GM12878 (cell line): Measurements from ENCODE around the gene LMOD1. TPM values are rescaled to one million over a fixed set of nuclear protein-coding genes. Genes with fewer than 3 reads are reported as not detected.

Experiments
- ATAC-seq: fragments of 200-7000 bp; cut with Tn5 transposase; 3 replicates; pipeline ENCODE4 v1.9.1; 2020; ENCODE audit warnings: mild to moderate bottlenecking, moderate library complexity
- BruUV-seq: library from RNA; stranded (reverse); fragments of 400-500 nt; replicated peaks from 2 replicates; lab custom pipeline; 2021; lab: Mats Ljungman, UMichigan
- CTCF ChIA-PET: fragments of 300-600 bp; sonication (Branson Sonifier 250); formaldehyde crosslinking; extraction: SDS; loops from one replicate; lab custom pipeline; 2021; ENCODE audit warnings: inconsistent platforms; lab: Yijun Ruan, JAX
- POLR2A ChIA-PET: fragments of 350-600 bp; formaldehyde crosslinking; extraction: SDS; loops from one replicate; lab custom pipeline; 2021; ENCODE audit warnings: inconsistent platforms; lab: Charles Lee
- RAD21 ChIA-PET: fragments of 300-600 bp; sonication (Branson Sonifier 250); formaldehyde crosslinking; loops from one replicate; lab custom pipeline; 2023; ENCODE audit warnings: antibody characterized with exemption; ENCODE audit not compliant: unreplicated experiment; lab: Charles Lee
- SMC1A ChIA-PET: fragments of 300-600 bp; sonication (Branson Sonifier 250); formaldehyde crosslinking; loops from one replicate; lab custom pipeline; 2023; ENCODE audit not compliant: unreplicated experiment, uncharacterized antibody; lab: Charles Lee
- DNase-seq: peaks from one replicate; pipeline ENCODE4 v3.0.0-alpha.2; 2011; ENCODE audit warnings: low read depth, low spot score
- FAIRE-seq: peaks from 3 replicates; lab custom pipeline; 2011; peaks lifted over from hg19 to GRCh38; lab: Jason Lieb, UNC
- H2AFZ ChIP-seq: 2 replicates; pipeline ENCODE4 v1.6.0; 2011; ENCODE audit warnings: low read depth, low read length, control low read depth; ENCODE audit not compliant: control insufficient read depth
- H3K27ac ChIP-seq: 2 replicates; pipeline ENCODE4 v1.5.1; 2011; ENCODE audit warnings: control low read depth; ENCODE audit not compliant: control insufficient read depth, insufficient read depth
- H3K27me3 ChIP-seq, 2 experiments: replicated peaks in 1 of 2; 2 replicates each; pipeline versions ENCODE4 v1.6.0 to v1.6.1; 2011; ENCODE audit warnings: low read length in 1 of 2; ENCODE audit not compliant: control insufficient read depth in 2 of 2, insufficient read depth in 2 of 2
- H3K36me3 ChIP-seq, 2 experiments: 2 replicates each; pipeline ENCODE4 v1.5.1; 2011; ENCODE audit warnings: low read length in 1 of 2; ENCODE audit not compliant: control insufficient read depth in 2 of 2, insufficient read depth in 2 of 2
- H3K4me1 ChIP-seq: 2 replicates; pipeline ENCODE4 v1.6.1; 2011; ENCODE audit warnings: mild to moderate bottlenecking, low read length, moderate library complexity, mixed read lengths; ENCODE audit not compliant: control insufficient read depth, insufficient read depth
- H3K4me2 ChIP-seq: 2 replicates; pipeline ENCODE4 v1.6.0; 2011; ENCODE audit warnings: control low read depth; ENCODE audit not compliant: control insufficient read depth, insufficient read depth
- H3K4me3 ChIP-seq: fragments of 200-600 bp; sonication (generic); 2 replicates; pipeline ENCODE4 v1.5.1; 2016
- H3K79me2 ChIP-seq: 2 replicates; pipeline ENCODE4 v1.6.0; 2011; ENCODE audit warnings: low read length; ENCODE audit not compliant: control insufficient read depth, insufficient read depth
- H3K9ac ChIP-seq: 2 replicates; pipeline ENCODE4 v1.8.0; 2011; ENCODE audit warnings: low read length, control low read depth, mixed read lengths; ENCODE audit not compliant: control insufficient read depth, insufficient read depth
- H3K9me3 ChIP-seq: replicated peaks from 3 replicates; pipeline ENCODE4 v1.5.1; 2011; ENCODE audit warnings: mild to moderate bottlenecking, low read length; ENCODE audit not compliant: control insufficient read depth, insufficient read depth
- H4K20me1 ChIP-seq: 2 replicates; pipeline ENCODE4 v1.6.0; 2011; ENCODE audit not compliant: control insufficient read depth, insufficient read depth
- BHLHE40 ChIP-seq, 2 experiments: fragments of 450-650 bp in 1 of 2; IDR thresholded peaks; 2 replicates each; pipeline ENCODE4 v1.6.1; 2011 to 2017; ENCODE audit warnings: low read depth in 2 of 2, borderline replicate concordance in 1 of 2, improper control_type of control experiment in 1 of 2, low read length in 1 of 2, mild to moderate bottlenecking in 1 of 2
- JUND ChIP-seq: IDR thresholded peaks from 2 replicates; pipeline ENCODE4 v1.6.1; 2012; ENCODE audit warnings: low read depth, mild to moderate bottlenecking, low read length, improper control_type of control experiment, moderate library complexity
- NFYA ChIP-seq: IDR thresholded peaks from 2 replicates; pipeline ENCODE4 v1.6.1; 2011; ENCODE audit warnings: low read depth, mild to moderate bottlenecking, low read length, improper control_type of control experiment, borderline replicate concordance
- POLR2AphosphoS5 ChIP-seq: IDR thresholded peaks from 2 replicates; pipeline ENCODE4 v1.6.1; 2011; ENCODE audit warnings: mild to moderate bottlenecking, low read length, inconsistent platforms
- SMARCA5 ChIP-seq: fragments of 450-650 bp; IDR thresholded peaks from 2 replicates; pipeline ENCODE4 v1.6.1; 2017; ENCODE audit warnings: mild to moderate bottlenecking
- SPI1 ChIP-seq: IDR thresholded peaks from 2 replicates; pipeline ENCODE4 v1.6.1; 2011; ENCODE audit warnings: low read depth, mild to moderate bottlenecking, low read length, moderate library complexity, borderline replicate concordance; ENCODE audit not compliant: insufficient read depth
- TBL1XR1 ChIP-seq: IDR thresholded peaks from 2 replicates; pipeline ENCODE4 v1.6.1; 2012; ENCODE audit warnings: low read depth, low read length, improper control_type of control experiment
- ZBED1 ChIP-seq: IDR thresholded peaks from 2 replicates; pipeline ENCODE4 v1.6.1; 2016; ENCODE audit warnings: borderline replicate concordance
- ZNF622 ChIP-seq: fragments of 450-650 bp; IDR thresholded peaks from 2 replicates; pipeline ENCODE4 v1.6.1; 2017; ENCODE audit warnings: mild to moderate bottlenecking, inconsistent platforms
- WGBS: methylation state at CpG from one replicate; pipeline ENCODE4 v1.1.6; 2016; ENCODE audit warnings: low lambda C conversion rate; ENCODE audit not compliant: insufficient replicate concordance, insufficient coverage; ENCODE audit errors: missing lambda C conversion rate; 5-methylcytosine and 5-hydroxymethylcytosine counted together
- in situ Hi-C: fragments of 300-500 bp; cut with MboI; formaldehyde crosslinking; loops from 9 replicates; pipeline ENCODE4 v1.14.3; 2018; ENCODE audit warnings: mixed read lengths
- intact Hi-C: fragments of 100-400 bp; cut with micrococcal nuclease; formaldehyde crosslinking; loops from one replicate; pipeline ENCODE4 v1.14.2; 2022; ENCODE audit not compliant: unreplicated experiment
- polyA plus RNA-seq, 11 experiments: library from polyadenylated mRNA; depleted of rRNA in 4 of 11; unstranded in 6 of 11; stranded (reverse) in 5 of 11; fragments of >200 nt; fragmentation: Nextera tagmentation in 4 of 11; fragmentation: Illumina TruSeq in 1 of 11; extraction: Ambion mirVana in 4 of 11; extraction: Trizol in 1 of 11; gene quantifications; 1 replicate in 1 of 11; 2 replicates in 10 of 11; pipeline versions ENCODE4 v1.2.1 to v1.2.3, GENCODE V29; 2011 to 2016; ENCODE audit warnings: inconsistent platforms in 2 of 11, missing spikeins in 2 of 11, low read depth in 1 of 11
- total RNA-seq, 4 experiments: library from RNA; depleted of rRNA in 3 of 4; stranded (reverse); fragments of >200 nt in 3 of 4; fragmentation: Illumina TruSeq in 1 of 4; extraction: Trizol in 1 of 4; gene quantifications; 2 replicates each; pipeline versions ENCODE4 v1.2.1 to v1.2.3, GENCODE V29; 2013 to 2021
- TF ChIP-seq, protein P1 (sequence below): IDR thresholded peaks from 2 replicates; pipeline ENCODE4 v1.6.1; 2011; ENCODE audit warnings: borderline replicate concordance, low read depth, mild to moderate bottlenecking, moderate library complexity, mixed read lengths, low read length; ENCODE audit not compliant: insufficient read depth; ENCODE audit errors: extremely low read length
- TF ChIP-seq, protein P2 (sequence below): IDR thresholded peaks from 2 replicates; pipeline ENCODE4 v1.6.1; 2012; ENCODE audit warnings: low read depth, low read length, improper control_type of control experiment
- TF ChIP-seq, protein P3 (sequence below): fragments of 150-350 bp; IDR thresholded peaks from 2 replicates; pipeline ENCODE4 v1.6.1; 2014; ENCODE audit warnings: mild to moderate bottlenecking, low read depth, low read length
- TF ChIP-seq, protein P4 (sequence below): fragments of 450-650 bp; IDR thresholded peaks from 2 replicates; pipeline ENCODE4 v1.6.1; 2017; ENCODE audit warnings: borderline replicate concordance
- TF ChIP-seq, protein P5 (sequence below): fragments of 450-650 bp; IDR thresholded peaks from 2 replicates; pipeline ENCODE4 v1.6.1; 2016; ENCODE audit warnings: mild to moderate bottlenecking

Gene LMOD1
- total and polyA plus RNA-seq, 10 of the 15 experiments (the other 5 are each of a cell fraction or from before 2014, with no cell fraction given), result 0.15 TPM; not detected in 9

DNA sequence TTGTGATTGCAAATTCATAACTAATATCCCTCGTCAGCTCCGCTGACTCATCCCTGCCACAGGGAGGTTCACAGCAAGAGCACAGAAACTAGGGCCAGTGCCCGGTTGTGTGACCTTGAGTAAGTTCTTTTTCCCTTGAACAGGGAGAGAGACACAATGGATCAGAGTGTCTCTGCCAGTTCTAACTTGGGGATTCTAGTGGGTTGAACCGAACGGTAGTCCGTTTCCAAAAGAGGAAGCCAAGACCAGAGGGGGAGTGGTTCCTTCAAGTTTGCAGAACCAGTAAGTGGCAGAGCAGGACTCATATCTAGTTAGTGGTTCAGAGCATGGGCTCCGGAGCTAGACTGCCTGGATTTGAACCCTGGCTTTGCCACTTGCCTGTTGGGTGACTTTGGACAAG is 62.6 kb downstream of the LMOD1 start:
- DNase-seq, result no peak
- Histone ChIP-seq H3K4me2 (no peak overlapping the region), H3K27ac (no peak overlapping the region), H3K4me1 (peaks cover 5% of the 10 kb centered on the region; the same call in 1 of the 2 replicates), H4K20me1 (no peaks in the 10 kb centered on the region), H3K27me3 (peaks cover 1 to 5% of the 10 kb centered on the region in 2 experiments; a peak in 3 of 4 replicates), H3K36me3 (no peaks in the 10 kb centered on the region), H3K9me3 (no peaks in the 10 kb centered on the region), H3K79me2 (no peaks in the 10 kb centered on the region), H3K4me3 (no peak overlapping the region), H2AFZ (no peak overlapping the region), H3K9ac (no peak overlapping the region)
- no peak for FAIRE-seq
- ChIA-PET SMC1A (interaction anchor here (1.5 to 2.2 kb wide), 3 partner anchors 10 to 90 kb away, joined by 4 to 8 read pairs (median 7); no protein-coding TSS in a partner anchor), POLR2A (no interaction called here), CTCF (interaction anchor here (1.0 to 9.1 kb wide), 3 partner anchors 10 to 90 kb away, joined by 3 to 99 read pairs (median 3); no protein-coding TSS in a partner anchor), RAD21 (interaction anchor here (1.2 kb wide), 1 partner anchor 237 kb away, joined by 3 read pairs; no protein-coding TSS in a partner anchor)
- 9% methylated on average over 7 of the region's 7 CpGs for WGBS
- BruUV-seq, result no TSS peak
- peak; percentile 40 for ATAC-seq
- in situ Hi-C loops (no loop called here), intact Hi-C loops (no loop called here)
- TF ChIP-seq, protein P1, sequence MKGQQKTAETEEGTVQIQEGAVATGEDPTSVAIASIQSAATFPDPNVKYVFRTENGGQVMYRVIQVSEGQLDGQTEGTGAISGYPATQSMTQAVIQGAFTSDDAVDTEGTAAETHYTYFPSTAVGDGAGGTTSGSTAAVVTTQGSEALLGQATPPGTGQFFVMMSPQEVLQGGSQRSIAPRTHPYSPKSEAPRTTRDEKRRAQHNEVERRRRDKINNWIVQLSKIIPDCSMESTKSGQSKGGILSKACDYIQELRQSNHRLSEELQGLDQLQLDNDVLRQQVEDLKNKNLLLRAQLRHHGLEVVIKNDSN, result no peak
- TF ChIP-seq NFYA, result no peak
- no peak for TF ChIP-seq SMARCA5
- 0 out of 2 replicates have a peak, but pooled peaks have one; percentile 38 for TF ChIP-seq POLR2AphosphoS5
- no peak for TF ChIP-seq BHLHE40 (IDR thresholded peaks at IDR 0.05; ENCODE audit: borderline replicate concordance in 1 of 2, low read depth in 2 of 2, low read length in 1 of 2)
- no peak for TF ChIP-seq JUND
- TF ChIP-seq, protein P2, sequence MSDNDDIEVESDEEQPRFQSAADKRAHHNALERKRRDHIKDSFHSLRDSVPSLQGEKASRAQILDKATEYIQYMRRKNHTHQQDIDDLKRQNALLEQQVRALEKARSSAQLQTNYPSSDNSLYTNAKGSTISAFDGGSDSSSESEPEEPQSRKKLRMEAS, result no peak
- TF ChIP-seq, protein P3, sequence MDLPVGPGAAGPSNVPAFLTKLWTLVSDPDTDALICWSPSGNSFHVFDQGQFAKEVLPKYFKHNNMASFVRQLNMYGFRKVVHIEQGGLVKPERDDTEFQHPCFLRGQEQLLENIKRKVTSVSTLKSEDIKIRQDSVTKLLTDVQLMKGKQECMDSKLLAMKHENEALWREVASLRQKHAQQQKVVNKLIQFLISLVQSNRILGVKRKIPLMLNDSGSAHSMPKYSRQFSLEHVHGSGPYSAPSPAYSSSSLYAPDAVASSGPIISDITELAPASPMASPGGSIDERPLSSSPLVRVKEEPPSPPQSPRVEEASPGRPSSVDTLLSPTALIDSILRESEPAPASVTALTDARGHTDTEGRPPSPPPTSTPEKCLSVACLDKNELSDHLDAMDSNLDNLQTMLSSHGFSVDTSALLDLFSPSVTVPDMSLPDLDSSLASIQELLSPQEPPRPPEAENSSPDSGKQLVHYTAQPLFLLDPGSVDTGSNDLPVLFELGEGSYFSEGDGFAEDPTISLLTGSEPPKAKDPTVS, result no peak
- TF ChIP-seq ZNF622, result no peak
- TF ChIP-seq SPI1, result peak; percentile 58; the same call in 1 of the 2 replicates
- TF ChIP-seq, protein P4, sequence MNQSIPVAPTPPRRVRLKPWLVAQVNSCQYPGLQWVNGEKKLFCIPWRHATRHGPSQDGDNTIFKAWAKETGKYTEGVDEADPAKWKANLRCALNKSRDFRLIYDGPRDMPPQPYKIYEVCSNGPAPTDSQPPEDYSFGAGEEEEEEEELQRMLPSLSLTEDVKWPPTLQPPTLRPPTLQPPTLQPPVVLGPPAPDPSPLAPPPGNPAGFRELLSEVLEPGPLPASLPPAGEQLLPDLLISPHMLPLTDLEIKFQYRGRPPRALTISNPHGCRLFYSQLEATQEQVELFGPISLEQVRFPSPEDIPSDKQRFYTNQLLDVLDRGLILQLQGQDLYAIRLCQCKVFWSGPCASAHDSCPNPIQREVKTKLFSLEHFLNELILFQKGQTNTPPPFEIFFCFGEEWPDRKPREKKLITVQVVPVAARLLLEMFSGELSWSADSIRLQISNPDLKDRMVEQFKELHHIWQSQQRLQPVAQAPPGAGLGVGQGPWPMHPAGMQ, result no peak
- no peak for TF ChIP-seq TBL1XR1
- TF ChIP-seq, protein P5, sequence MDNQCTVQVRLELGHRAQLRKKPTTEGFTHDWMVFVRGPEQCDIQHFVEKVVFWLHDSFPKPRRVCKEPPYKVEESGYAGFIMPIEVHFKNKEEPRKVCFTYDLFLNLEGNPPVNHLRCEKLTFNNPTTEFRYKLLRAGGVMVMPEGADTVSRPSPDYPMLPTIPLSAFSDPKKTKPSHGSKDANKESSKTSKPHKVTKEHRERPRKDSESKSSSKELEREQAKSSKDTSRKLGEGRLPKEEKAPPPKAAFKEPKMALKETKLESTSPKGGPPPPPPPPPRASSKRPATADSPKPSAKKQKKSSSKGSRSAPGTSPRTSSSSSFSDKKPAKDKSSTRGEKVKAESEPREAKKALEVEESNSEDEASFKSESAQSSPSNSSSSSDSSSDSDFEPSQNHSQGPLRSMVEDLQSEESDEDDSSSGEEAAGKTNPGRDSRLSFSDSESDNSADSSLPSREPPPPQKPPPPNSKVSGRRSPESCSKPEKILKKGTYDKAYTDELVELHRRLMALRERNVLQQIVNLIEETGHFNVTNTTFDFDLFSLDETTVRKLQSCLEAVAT, result no peak
- TF ChIP-seq ZBED1, result no peak
